Loucy (cell line): ENCODE results near the gene SOHLH1.

Experiments used
- H2AFZ ChIP-seq: fragments of 200-600 bp; sonication (generic); 2 replicates; pipeline ENCODE4 v1.6.0; 2016; ENCODE audit warnings: antibody characterized with exemption, mild to moderate bottlenecking, low read length, moderate library complexity
- H3F3A ChIP-seq: fragments of 200-600 bp; 2 replicates; pipeline ENCODE4 v1.6.0; 2016; ENCODE audit warnings: antibody characterized with exemption, low read depth, mild to moderate bottlenecking
- H3K27me3 ChIP-seq: fragments of 200-600 bp; sonication (generic); 2 replicates; pipeline ENCODE4 v1.6.1; 2014; ENCODE audit warnings: low read length, mild to moderate bottlenecking; ENCODE audit not compliant: insufficient read depth, poor library complexity, severe bottlenecking
- H3K36me3 ChIP-seq: fragments of 200-600 bp; sonication (generic); 2 replicates; pipeline ENCODE4 v1.6.1; 2016; ENCODE audit warnings: low read length; ENCODE audit not compliant: insufficient read depth
- H3K4me1 ChIP-seq: fragments of 200-600 bp; sonication (generic); 2 replicates; pipeline ENCODE4 v1.5.1; 2014; ENCODE audit warnings: low read length, mild to moderate bottlenecking; ENCODE audit not compliant: insufficient read depth, poor library complexity, severe bottlenecking
- H3K4me2 ChIP-seq: fragments of 200-600 bp; sonication (generic); 2 replicates; pipeline ENCODE4 v1.6.0; 2014; ENCODE audit warnings: antibody characterized with exemption, low read length, low read depth, mild to moderate bottlenecking; ENCODE audit not compliant: poor library complexity, severe bottlenecking
- H3K4me3 ChIP-seq: fragments of 200-600 bp; sonication (generic); 2 replicates; pipeline ENCODE4 v1.5.1; 2014; ENCODE audit warnings: low read length, mild to moderate bottlenecking, mixed read lengths; ENCODE audit not compliant: poor library complexity, severe bottlenecking
- H3K79me2 ChIP-seq: fragments of 200-600 bp; sonication (generic); 2 replicates; pipeline ENCODE4 v1.6.1; 2014; ENCODE audit warnings: low read length; ENCODE audit not compliant: insufficient read depth
- H3K9ac ChIP-seq: fragments of 200-600 bp; sonication (generic); 2 replicates; pipeline ENCODE4 v1.6.0; 2014; ENCODE audit warnings: mild to moderate bottlenecking, low read depth, low read length, moderate library complexity; ENCODE audit not compliant: poor library complexity, severe bottlenecking
- H3K9me2 ChIP-seq: fragments of 200-600 bp; sonication (generic); replicated peaks from 2 replicates; pipeline ENCODE4 v1.6.1; 2016; ENCODE audit warnings: low read depth, low read length, mixed read lengths
- H3K9me3 ChIP-seq: fragments of 200-600 bp; sonication (generic); 2 replicates; pipeline ENCODE4 v1.6.1; 2014; ENCODE audit warnings: mild to moderate bottlenecking, antibody characterized with exemption, low read length, low read depth; ENCODE audit not compliant: insufficient read depth
- H4K20me1 ChIP-seq: fragments of 200-600 bp; sonication (generic); 2 replicates; pipeline ENCODE4 v1.6.0; 2014; ENCODE audit warnings: antibody characterized with exemption, low read length, mild to moderate bottlenecking; ENCODE audit not compliant: insufficient read depth, poor library complexity, severe bottlenecking
- CTCF ChIP-seq: fragments of 200-600 bp; sonication (generic); conservative IDR thresholded peaks from 2 replicates; pipeline ENCODE4 v1.5.1; 2014; ENCODE audit warnings: mild to moderate bottlenecking, antibody characterized with exemption, low read length
- EZH2phosphoT487 ChIP-seq: fragments of 200-600 bp; IDR thresholded peaks from 2 replicates; pipeline ENCODE4 v1.6.1; 2018; ENCODE audit warnings: antibody characterized with exemption, mild to moderate bottlenecking, moderate library complexity, borderline replicate concordance

The SOHLH1 gene

GRCh38 chr9:135693771-135694170 lies 5.5 kb downstream of the SOHLH1 start:
- Histone ChIP-seq H2AFZ (no peak overlapping the region), H4K20me1 (no peaks in the 10 kb centered on the region), H3K79me2 (no peaks in the 10 kb centered on the region), H3K4me3 (no peak overlapping the region), H3K9me3 (no peaks in the 10 kb centered on the region; the same call in 1 of the 2 replicates), H3K4me2 (no peak overlapping the region), H3K9me2 (no peaks in the 10 kb centered on the region), H3K27me3 (no peaks in the 10 kb centered on the region), H3K36me3 (no peaks in the 10 kb centered on the region), H3F3A (no peaks in the 10 kb centered on the region), H3K4me1 (no peaks in the 10 kb centered on the region), H3K9ac (no peak overlapping the region)
- TF ChIP-seq CTCF (no peak), EZH2phosphoT487 (no peak)

- no peaks in the 10 kb centered on the region for H3K9me2 ChIP-seq
- H3K9me3 ChIP-seq: no peaks in the 10 kb centered on the region; the same call in 1 of the 2 replicates
- H3K36me3 ChIP-seq: no peaks in the 10 kb centered on the region
- H3K4me3 ChIP-seq: no peak overlapping the region
- H3F3A ChIP-seq: no peaks in the 10 kb centered on the region
- H3K4me2 ChIP-seq: no peak overlapping the region
- H3K79me2 ChIP-seq: no peaks in the 10 kb centered on the region
- H3K9ac ChIP-seq: no peak overlapping the region
- no peaks in the 10 kb centered on the region for H4K20me1 ChIP-seq
- no peak for TF ChIP-seq EZH2phosphoT487
- TF ChIP-seq CTCF: no peak
- no peaks in the 10 kb centered on the region for H3K27me3 ChIP-seq
- no peaks in the 10 kb centered on the region for H3K4me1 ChIP-seq
- no peak overlapping the region for H2AFZ ChIP-seq
Observed at GRCh38 chr9:135693265-135693664, 6.0 kb downstream of the SOHLH1 start.

- Histone ChIP-seq H4K20me1 (no peaks in the 10 kb centered on the region), H3K9ac (no peak overlapping the region)
Observed at GRCh38 chr9:135692410-135692809, 6.9 kb downstream of the SOHLH1 start.

More at GRCh38 chr9:135692410-135692809, 6.9 kb downstream of the SOHLH1 start:
- Histone ChIP-seq H3K27me3 (no peaks in the 10 kb centered on the region), H3K4me1 (no peaks in the 10 kb centered on the region), H3K36me3 (no peaks in the 10 kb centered on the region), H3K4me3 (no peak overlapping the region), H3F3A (no peaks in the 10 kb centered on the region), H3K9me3 (no peaks in the 10 kb centered on the region; the same call in 1 of the 2 replicates), H3K9me2 (no peaks in the 10 kb centered on the region), H3K79me2 (no peaks in the 10 kb centered on the region), H3K4me2 (no peak overlapping the region), H2AFZ (no peak overlapping the region)
- TF ChIP-seq CTCF: no peak
- no peak for TF ChIP-seq EZH2phosphoT487
